GM23338 (cell line): ENCODE results near the gene KIAA0513. TPM values are rescaled to one million over a fixed set of nuclear protein-coding genes. Genes with fewer than 3 reads are reported as not detected.

Experiments used
- ATAC-seq: fragments of 200-7000 bp; cut with Tn5 transposase; 3 replicates; pipeline ENCODE4 v1.9.1; 2020
- DNase-seq: peaks from one replicate; pipeline ENCODE4 v3.0.0-alpha.2; 2015; ENCODE audit warnings: low spot score
- H2AFZ ChIP-seq: fragments of 200-600 bp; sonication (generic); 2 replicates; pipeline ENCODE4 v1.8.0; 2016; ENCODE audit warnings: antibody characterized with exemption, mild to moderate bottlenecking, moderate library complexity
- H3F3A ChIP-seq: fragments of 200-600 bp; sonication (generic); replicated peaks from 2 replicates; pipeline ENCODE4 v1.8.0; 2017; ENCODE audit warnings: antibody characterized with exemption, mixed run types, low read depth
- H3K27ac ChIP-seq: fragments of 200-600 bp; sonication (generic); 2 replicates; pipeline ENCODE4 v1.6.1; 2016; ENCODE audit warnings: low read depth
- H3K27me3 ChIP-seq: fragments of 200-600 bp; sonication (generic); 2 replicates; pipeline ENCODE4 v1.8.0; 2016; ENCODE audit warnings: mild to moderate bottlenecking, mixed run types, moderate library complexity; ENCODE audit not compliant: insufficient read depth
- H3K36me3 ChIP-seq: fragments of 200-600 bp; sonication (generic); 2 replicates; pipeline ENCODE4 v1.8.0; 2016; ENCODE audit warnings: mild to moderate bottlenecking; ENCODE audit not compliant: insufficient read depth
- H3K4me1 ChIP-seq: fragments of 200-600 bp; sonication (generic); 2 replicates; pipeline ENCODE4 v1.8.0; 2016; ENCODE audit warnings: mild to moderate bottlenecking, moderate library complexity; ENCODE audit not compliant: insufficient read depth
- H3K4me2 ChIP-seq: fragments of 200-600 bp; sonication (generic); 2 replicates; pipeline ENCODE4 v1.7.1; 2017; ENCODE audit warnings: mixed run types
- H3K4me3 ChIP-seq: fragments of 200-600 bp; sonication (generic); 2 replicates; pipeline ENCODE4 v1.6.1; 2016; ENCODE audit warnings: mixed run types
- H3K79me2 ChIP-seq: fragments of 200-600 bp; sonication (generic); replicated peaks from 2 replicates; pipeline ENCODE4 v1.8.0; 2017; ENCODE audit warnings: mild to moderate bottlenecking; ENCODE audit not compliant: insufficient read depth
- H3K9me2 ChIP-seq: fragments of 200-600 bp; sonication (generic); 2 replicates; pipeline ENCODE4 v1.8.0; 2017; ENCODE audit not compliant: insufficient read depth
- H4K20me1 ChIP-seq: fragments of 200-600 bp; sonication (generic); replicated peaks from 2 replicates; pipeline ENCODE4 v1.8.0; 2017; ENCODE audit warnings: mild to moderate bottlenecking; ENCODE audit not compliant: insufficient read depth
- H3K27ac Mint-ChIP-seq: 2 replicates; pipeline ENCODE4 v1.8.0; 2020; ENCODE audit warnings: inconsistent platforms, mild to moderate bottlenecking, moderate library complexity, mixed read lengths
- H3K27me3 Mint-ChIP-seq: 3 replicates; pipeline ENCODE4 v1.8.0; 2022; ENCODE audit warnings: low read depth, mild to moderate bottlenecking, moderate library complexity, mixed read lengths, inconsistent platforms; ENCODE audit not compliant: insufficient read depth, poor library complexity
- H3K36me3 Mint-ChIP-seq: 3 replicates; pipeline ENCODE4 v1.8.0; 2021; ENCODE audit warnings: low read depth, mild to moderate bottlenecking, inconsistent platforms, moderate library complexity, mixed read lengths
- H3K4me1 Mint-ChIP-seq: 3 replicates; pipeline ENCODE4 v1.8.0; 2020; ENCODE audit warnings: mild to moderate bottlenecking, inconsistent platforms, mixed read lengths
- H3K4me3 Mint-ChIP-seq: 3 replicates; pipeline ENCODE4 v1.8.0; 2021; ENCODE audit warnings: moderate library complexity, mild to moderate bottlenecking, inconsistent platforms, mixed read lengths
- H3K9me3 Mint-ChIP-seq: 3 replicates; pipeline ENCODE4 v1.8.0; 2020; ENCODE audit warnings: moderate library complexity, mild to moderate bottlenecking, inconsistent platforms, mixed read lengths
- CREB1 ChIP-seq: fragments of 250-450 bp; sonication (Bioruptor Pico); IDR thresholded peaks from 2 replicates; pipeline ENCODE4 v1.5.0; 2020; ENCODE audit warnings: low read depth, mild to moderate bottlenecking, moderate library complexity
- ETS1 ChIP-seq: IDR thresholded peaks from 2 replicates; pipeline ENCODE4 v1.6.1; 2016; ENCODE audit warnings: antibody characterized with exemption
- EZH2phosphoT487 ChIP-seq: fragments of 200-600 bp; sonication (generic); IDR thresholded peaks from one replicate; pipeline ENCODE4 v1.8.1; 2018; ENCODE audit warnings: antibody characterized with exemption; ENCODE audit not compliant: unreplicated experiment
- NANOG ChIP-seq: IDR thresholded peaks from 2 replicates; pipeline ENCODE4 v1.6.1; 2016; ENCODE audit warnings: antibody characterized with exemption, borderline replicate concordance
- POLR2AphosphoS5 ChIP-seq: IDR thresholded peaks from 2 replicates; pipeline ENCODE4 v1.6.1; 2016; ENCODE audit warnings: antibody characterized with exemption, low read depth
- REST ChIP-seq: IDR thresholded peaks from one replicate; pipeline ENCODE4 v1.6.1; 2018; ENCODE audit warnings: antibody characterized with exemption; ENCODE audit not compliant: unreplicated experiment
- ZNF114 ChIP-seq: fragments of 250-450 bp; sonication (Bioruptor Pico); IDR thresholded peaks from 2 replicates; pipeline ENCODE4 v1.5.0; 2020; ENCODE audit warnings: mild to moderate bottlenecking, moderate library complexity
- ZNF331 ChIP-seq: fragments of 250-450 bp; sonication (Bioruptor Pico); IDR thresholded peaks from 2 replicates; pipeline ENCODE4 v1.5.0; 2020; ENCODE audit warnings: low read depth, mild to moderate bottlenecking, moderate library complexity
- ZNF462 ChIP-seq: fragments of 250-450 bp; sonication (Bioruptor Pico); IDR thresholded peaks from 2 replicates; pipeline ENCODE4 v1.5.0; 2020; ENCODE audit warnings: mild to moderate bottlenecking, moderate library complexity
- polyA plus RNA-seq: library from polyadenylated mRNA; unstranded; fragments of >200 nt; fragmentation: Nextera tagmentation; extraction: Ambion mirVana; gene quantifications from 2 replicates; pipeline ENCODE4 v1.2.1, GENCODE V29; 2016
- total RNA-seq: library from RNA; depleted of rRNA; stranded (reverse); fragments of >200 nt; shearing (Covaris generic); gene quantifications from 2 replicates; pipeline ENCODE4 v1.2.3, GENCODE V29; 2014

Gene KIAA0513
- total and polyA plus RNA-seq, 2 experiments from 2014 or later: 2.1 to 8.7 TPM

GRCh38 chr16:85037050-85037410 lies 9.4 kb downstream of the KIAA0513 start (continued):
- no peak for TF ChIP-seq ZNF462 (CRISPR knock-in tag)
- no peak for TF ChIP-seq POLR2AphosphoS5
- no peak for TF ChIP-seq NANOG
- no peak for TF ChIP-seq EZH2phosphoT487
- no peak for TF ChIP-seq ZNF331 (CRISPR knock-in tag)
- no peak for TF ChIP-seq ETS1
- no peak for TF ChIP-seq ZNF114
- no peak for TF ChIP-seq CREB1

- H3K36me3 Mint-ChIP-seq: no peaks in the 10 kb centered on the region
- peaks cover 6% of the 10 kb centered on the region for H3K27me3 Mint-ChIP-seq
- no peak overlapping the region for H3K27ac ChIP-seq
- no peaks in the 10 kb centered on the region for H3K27me3 ChIP-seq
- H3K36me3 ChIP-seq: no peaks in the 10 kb centered on the region
- H3K4me1 ChIP-seq: no peaks in the 10 kb centered on the region
- no peak overlapping the region for H3K4me3 Mint-ChIP-seq
- no peaks in the 10 kb centered on the region for H3K9me2 ChIP-seq
- H3K79me2 ChIP-seq: no peaks in the 10 kb centered on the region
- no peak overlapping the region for H3K27ac Mint-ChIP-seq
- H3K4me1 Mint-ChIP-seq: peaks cover 6% of the 10 kb centered on the region
- H3K9me3 Mint-ChIP-seq: no peaks in the 10 kb centered on the region
- ATAC-seq (no peak), DNase-seq (no peak)
- H3K4me2 ChIP-seq: no peak overlapping the region
- H4K20me1 ChIP-seq: no peaks in the 10 kb centered on the region
- H3F3A ChIP-seq: no peaks in the 10 kb centered on the region
- H2AFZ ChIP-seq: no peak overlapping the region
- H3K4me3 ChIP-seq: no peak overlapping the region
- TF ChIP-seq REST: no peak
- TF ChIP-seq EZH2phosphoT487: no peak
- TF ChIP-seq NANOG: no peak
- no peak for TF ChIP-seq ZNF114
Measured at GRCh38 chr16:85037721-85038120, 10.1 kb downstream of the KIAA0513 start.
